Activated CD8-positive, alpha-beta T cell treated with anti-CD3 and anti-CD28 coated beads for 36 hours (primary cell): Measurements from ENCODE around the gene HAVCR1. TPM values are rescaled to one million over a fixed set of nuclear protein-coding genes. Genes with fewer than 3 reads are reported as not detected.

Experiments
- ATAC-seq: fragments of 200-7000 bp; cut with Tn5 transposase; one replicate; pipeline ENCODE4 v1.10.0; 2021; ENCODE audit warnings: mild to moderate bottlenecking, moderate library complexity
- CTCF ChIA-PET: fragments of 350-600 bp; sonication (Branson Sonifier 250); formaldehyde crosslinking; loops from one replicate; lab custom pipeline; 2021; ENCODE audit warnings: antibody characterized with exemption; lab: Charles Lee
- POLR2A ChIA-PET: fragments of 350-600 bp; sonication (Branson Sonifier 250); formaldehyde crosslinking; loops from one replicate; lab custom pipeline; 2021; ENCODE audit warnings: antibody characterized with exemption; lab: Charles Lee
- DNase-seq: peaks from one replicate; pipeline ENCODE4 v3.0.0-alpha.2; 2020
- H3K27ac Mint-ChIP-seq: one replicate; pipeline ENCODE4 v1.8.0; 2021; ENCODE audit warnings: mild to moderate bottlenecking, mixed read lengths
- H3K27me3 Mint-ChIP-seq: one replicate; pipeline ENCODE4 v1.8.0; 2021; ENCODE audit warnings: mixed read lengths
- H3K36me3 Mint-ChIP-seq: one replicate; pipeline ENCODE4 v1.8.0; 2021; ENCODE audit warnings: low read depth, mixed read lengths
- H3K4me1 Mint-ChIP-seq: one replicate; pipeline ENCODE4 v1.8.0; 2021; ENCODE audit warnings: low read depth, mixed read lengths
- H3K4me3 Mint-ChIP-seq: one replicate; pipeline ENCODE4 v1.8.0; 2021; ENCODE audit warnings: mild to moderate bottlenecking, moderate library complexity, mixed read lengths
- H3K9me3 Mint-ChIP-seq: one replicate; pipeline ENCODE4 v1.8.0; 2021; ENCODE audit warnings: mixed read lengths
- CTCF ChIP-seq: fragments of 200-600 bp; IDR thresholded peaks from one replicate; pipeline ENCODE4 v1.8.0; 2022; ENCODE audit warnings: antibody characterized with exemption, mild to moderate bottlenecking
- intact Hi-C: fragments of 100-400 bp; cut with micrococcal nuclease; formaldehyde crosslinking; loops from one replicate; pipeline ENCODE4 v1.10.0; 2022
- total RNA-seq, 2 experiments: library from RNA; stranded (reverse); gene quantifications; one replicate each; pipeline ENCODE4 v1.2.3, GENCODE V29; 2021

HAVCR1 gene
- total RNA-seq, result under 1 TPM in 1 of 2 experiments, not detected in 1; 0.54 TPM

DNA sequence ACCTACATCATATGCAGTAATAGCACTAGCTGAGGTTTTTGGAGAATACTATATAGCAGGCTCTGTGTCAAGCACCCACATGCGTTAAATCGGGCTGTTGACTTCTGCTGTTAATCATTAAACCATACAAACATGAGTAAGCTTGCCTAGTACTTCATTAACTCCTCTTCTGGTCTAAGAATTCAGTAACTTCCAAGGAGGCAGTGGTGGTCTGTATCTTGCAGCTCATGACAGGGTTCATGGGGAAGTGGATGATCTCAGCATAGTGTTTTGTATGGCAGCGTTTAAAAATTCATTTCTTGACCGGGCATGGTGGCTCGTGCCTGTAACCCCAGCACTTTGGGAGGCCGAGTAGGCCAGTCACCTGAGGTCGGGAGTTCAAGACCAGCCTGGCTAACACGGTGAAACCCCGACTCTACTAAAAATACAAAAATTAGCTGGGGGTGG, at the start of gene HAVCR1:
Gene HAVCR1, minus strand, starts transcription at position 24 of the 447 bp plus-strand sequence. CDS start 1,173 bp downstream, outside the sequence.
- intact Hi-C loops, result no loop called here
- Mint-ChIP-seq H3K4me1 (no peaks in the 10 kb centered on the region), H3K27me3 (no peaks in the 10 kb centered on the region), H3K27ac (no peak within 1 kb of the TSS), H3K4me3 (no peak within 1 kb of the TSS), H3K9me3 (no peaks in the 10 kb centered on the region), H3K36me3 (no peaks in the 10 kb centered on the region)
- CTCF ChIA-PET, result interaction anchor here (0.5 to 1.1 kb wide), 2 partner anchors 9 to 736 kb away, joined by 3 to 4 read pairs; no protein-coding TSS in a partner anchor
- TF ChIP-seq CTCF, result no peak
- POLR2A ChIA-PET, result interaction anchor here (0.6 kb wide), 1 partner anchor 14 kb away, joined by 4 read pairs; no protein-coding TSS in a partner anchor
- no peak for DNase-seq
- no peak for ATAC-seq

- no peak for ATAC-seq
- peak overlapping the region; percentile 78 for H3K4me3 Mint-ChIP-seq
Measured at GRCh38 chr5:157107508-157107907, 48.6 kb upstream of the HAVCR1 start.

GRCh38 chr5:157106630-157107461, 47.9 kb upstream of the HAVCR1 start:
- Mint-ChIP-seq H3K27me3 (no peaks in the 10 kb centered on the region), H3K27ac (peak overlapping the region; percentile 84), H3K36me3 (peaks cover 40% of the 10 kb centered on the region), H3K4me3 (peak overlapping the region; percentile 78), H3K9me3 (no peaks in the 10 kb centered on the region), H3K4me1 (peaks cover 55% of the 10 kb centered on the region)
- DNase-seq (peak; percentile 71), ATAC-seq (peak; percentile 11)
- ChIA-PET POLR2A (interaction anchor here (0.7 to 2.2 kb wide), 2 partner anchors 34 to 36 kb away, joined by 3 to 10 read pairs; partner anchors contain the start of gene MED7), CTCF (no interaction called here)
- intact Hi-C loops, result loop anchor here (5.0 kb wide), 2 partner anchors 80 to 185 kb away; no protein-coding TSS in a partner anchor
- TF ChIP-seq CTCF, result no peak

More at GRCh38 chr5:157107508-157107907, 48.6 kb upstream of the HAVCR1 start:
- POLR2A ChIA-PET, result interaction anchor here (0.7 to 2.2 kb wide), 2 partner anchors 34 to 35 kb away, joined by 3 to 10 read pairs; partner anchors contain the start of gene MED7
- CTCF ChIA-PET, result interaction anchor here (1.5 kb wide), 1 partner anchor 24 kb away, joined by 7 read pairs; no protein-coding TSS in a partner anchor
- TF ChIP-seq CTCF, result no peak
- intact Hi-C loops, result loop anchor here (5.0 kb wide), 2 partner anchors 80 to 185 kb away; no protein-coding TSS in a partner anchor
- H3K27me3 Mint-ChIP-seq, result no peaks in the 10 kb centered on the region
- peak overlapping the region; percentile 84 for H3K27ac Mint-ChIP-seq
- DNase-seq, result no peak
- peaks cover 35% of the 10 kb centered on the region for H3K36me3 Mint-ChIP-seq
- no peaks in the 10 kb centered on the region for H3K9me3 Mint-ChIP-seq
- peaks cover 55% of the 10 kb centered on the region for H3K4me1 Mint-ChIP-seq

DNA sequence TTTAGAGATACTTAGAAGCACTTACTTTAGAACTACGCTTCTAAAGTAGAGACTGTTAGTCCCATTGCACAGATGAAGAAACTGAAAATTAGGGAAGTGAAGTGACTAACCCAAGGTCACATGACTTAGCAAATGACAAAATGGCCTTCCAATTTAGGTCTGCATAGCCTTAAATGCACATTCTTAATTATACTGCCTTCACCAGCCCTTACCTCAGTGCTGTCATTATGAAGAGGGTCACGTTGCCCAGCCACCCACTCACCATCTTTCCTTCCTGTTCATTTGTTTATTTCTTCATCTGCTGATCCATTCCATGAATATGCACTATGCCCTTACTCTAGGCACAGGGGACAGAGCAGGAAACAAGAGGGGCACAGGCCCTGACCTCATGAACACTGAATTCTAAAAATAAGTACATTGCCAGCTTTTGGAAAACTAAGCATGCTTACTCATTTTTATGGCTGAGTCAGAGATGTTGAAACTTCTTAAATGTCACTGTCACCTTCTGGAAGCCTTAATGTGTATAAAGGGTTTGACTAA, 41.3 kb upstream of the HAVCR1 start:
- Mint-ChIP-seq H3K27me3 (no peaks in the 10 kb centered on the region), H3K36me3 (peaks cover 43% of the 10 kb centered on the region), H3K27ac (peak overlapping the region; percentile 95), H3K4me1 (peaks cover 36% of the 10 kb centered on the region), H3K9me3 (peaks cover 1% of the 10 kb centered on the region), H3K4me3 (peak overlapping the region; percentile 35)
- intact Hi-C loops, result no loop called here
- POLR2A ChIA-PET, result interaction anchor here (0.7 to 3.3 kb wide), 2 partner anchors 16 to 121 kb away, joined by 3 to 11 read pairs; no protein-coding TSS in a partner anchor
- DNase-seq (peak; percentile 78), ATAC-seq (peak; percentile 92)
- TF ChIP-seq CTCF, result no peak
- CTCF ChIA-PET, result no interaction called here
